Neural progenitor cell (in vitro differentiated cells): ENCODE results near the gene SAMD4B. TPM values are rescaled to one million over a fixed set of nuclear protein-coding genes. Genes with fewer than 3 reads are reported as not detected.

ENCODE experiments used
- DNase-seq: peaks from one replicate; pipeline ENCODE4 v3.0.0-alpha.2; 2016; ENCODE audit warnings: low spot score
- H2AFZ ChIP-seq: fragments of 200-600 bp; sonication (generic); replicated peaks from 2 replicates; pipeline ENCODE4 v1.6.1; 2016; ENCODE audit warnings: antibody characterized with exemption
- H3F3A ChIP-seq: fragments of 200-600 bp; sonication (generic); 2 replicates; pipeline ENCODE4 v1.6.1; 2016; ENCODE audit warnings: antibody characterized with exemption, low read depth
- H3K27ac ChIP-seq: fragments of 200-600 bp; sonication (generic); 2 replicates; pipeline ENCODE4 v1.5.1; 2016; ENCODE audit warnings: mild to moderate bottlenecking
- H3K27me3 ChIP-seq: fragments of 200-600 bp; sonication (generic); 2 replicates; pipeline ENCODE4 v1.6.1; 2016; ENCODE audit warnings: mild to moderate bottlenecking, moderate library complexity
- H3K36me3 ChIP-seq: fragments of 200-600 bp; sonication (generic); 2 replicates; pipeline ENCODE4 v1.5.1; 2016
- H3K4me1 ChIP-seq: fragments of 200-600 bp; sonication (generic); 2 replicates; pipeline ENCODE4 v1.6.1; 2016; ENCODE audit warnings: mixed run types
- H3K4me2 ChIP-seq: fragments of 200-600 bp; sonication (generic); 2 replicates; pipeline ENCODE4 v1.6.1; 2016
- H3K4me3 ChIP-seq: fragments of 200-600 bp; sonication (generic); 2 replicates; pipeline ENCODE4 v1.5.1; 2016
- H3K79me2 ChIP-seq: fragments of 200-600 bp; sonication (generic); 2 replicates; pipeline ENCODE4 v1.6.1; 2016; ENCODE audit warnings: low read depth
- H3K9ac ChIP-seq: fragments of 200-600 bp; sonication (generic); 2 replicates; pipeline ENCODE4 v1.6.1; 2016
- H3K9me3 ChIP-seq: fragments of 200-600 bp; sonication (generic); 2 replicates; pipeline ENCODE4 v1.5.1; 2016; ENCODE audit warnings: low read depth
- H4K20me1 ChIP-seq: fragments of 200-600 bp; sonication (generic); 2 replicates; pipeline ENCODE4 v1.6.1; 2016; ENCODE audit warnings: low read depth
- H3K27ac Mint-ChIP-seq: 3 replicates; pipeline ENCODE4 v1.8.0; 2021; ENCODE audit warnings: mixed read lengths
- H3K27me3 Mint-ChIP-seq: 2 replicates; pipeline ENCODE4 v1.8.0; 2022; ENCODE audit warnings: low read depth, mild to moderate bottlenecking, inconsistent platforms, moderate library complexity, mixed read lengths; ENCODE audit not compliant: insufficient read depth
- H3K36me3 Mint-ChIP-seq: 3 replicates; pipeline ENCODE4 v1.8.0; 2021; ENCODE audit warnings: mixed read lengths
- H3K4me1 Mint-ChIP-seq: 3 replicates; pipeline ENCODE4 v1.8.0; 2021; ENCODE audit warnings: mixed read lengths
- H3K4me3 Mint-ChIP-seq: 3 replicates; pipeline ENCODE4 v1.8.0; 2021; ENCODE audit warnings: mild to moderate bottlenecking, moderate library complexity, mixed read lengths
- H3K9me3 Mint-ChIP-seq: 3 replicates; pipeline ENCODE4 v1.8.0; 2020; ENCODE audit warnings: mixed read lengths
- EZH2 ChIP-seq: fragments of 200-600 bp; sonication (generic); IDR thresholded peaks from 2 replicates; pipeline ENCODE4 v1.6.1; 2017; ENCODE audit warnings: antibody characterized with exemption, mild to moderate bottlenecking, moderate library complexity
- EZH2phosphoT487 ChIP-seq: fragments of 200-600 bp; sonication (generic); IDR thresholded peaks from 2 replicates; pipeline ENCODE4 v1.6.1; 2017; ENCODE audit warnings: antibody characterized with exemption
- total RNA-seq: library from RNA; depleted of rRNA; stranded (reverse); fragments of >200 nt; gene quantifications from 2 replicates; pipeline ENCODE4 v1.2.3, GENCODE V29; 2015; ENCODE audit warnings: low replicate concordance
- TF ChIP-seq, protein P1 (sequence below): fragments of 200-600 bp; sonication (generic); IDR thresholded peaks from 2 replicates; pipeline ENCODE4 v1.5.1; 2017; ENCODE audit warnings: antibody characterized with exemption, mild to moderate bottlenecking

SAMD4B gene
- total RNA-seq, 1 donor from 2014 or later, result 32.8 TPM

DNA sequence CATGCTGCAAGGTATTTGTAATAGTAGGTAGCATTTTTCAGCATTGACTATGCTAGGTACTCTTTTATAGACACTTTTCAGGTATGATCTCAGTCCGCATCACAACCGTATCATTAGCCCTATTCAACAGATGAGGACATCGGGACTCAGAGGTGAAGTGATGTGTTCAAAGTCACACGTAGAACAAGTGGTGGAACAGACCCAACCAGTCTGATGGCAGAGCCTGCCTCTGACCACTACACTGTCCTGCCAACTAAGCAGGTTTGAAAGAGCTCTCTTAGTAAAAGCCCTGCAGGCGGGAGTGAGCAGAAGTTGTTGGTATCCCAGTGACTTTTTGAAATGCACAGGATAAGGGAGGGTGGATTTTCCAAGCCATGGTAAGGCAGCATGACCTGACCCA is 28.5 kb downstream of the SAMD4B start:
- Histone ChIP-seq H3F3A (no peaks in the 10 kb centered on the region), H3K9ac (no peak overlapping the region), H3K4me2 (no peak overlapping the region), H3K27ac (no peak overlapping the region), H2AFZ (no peak overlapping the region), H3K4me3 (no peak overlapping the region), H4K20me1 (peaks cover 30% of the 10 kb centered on the region), H3K27me3 (no peaks in the 10 kb centered on the region), H3K4me1 (no peaks in the 10 kb centered on the region), H3K9me3 (no peaks in the 10 kb centered on the region), H3K36me3 (no peaks in the 10 kb centered on the region), H3K79me2 (no peaks in the 10 kb centered on the region)
- H3K27ac Mint-ChIP-seq, result no peak overlapping the region
- peaks cover 32% of the 10 kb centered on the region for H3K36me3 Mint-ChIP-seq
- H3K27me3 Mint-ChIP-seq, result no peaks in the 10 kb centered on the region
- no peaks in the 10 kb centered on the region for H3K4me1 Mint-ChIP-seq
- no peaks in the 10 kb centered on the region for H3K9me3 Mint-ChIP-seq
- DNase-seq, result no peak
- no peak overlapping the region for H3K4me3 Mint-ChIP-seq
- TF ChIP-seq EZH2phosphoT487, result no peak
- TF ChIP-seq, protein P1, sequence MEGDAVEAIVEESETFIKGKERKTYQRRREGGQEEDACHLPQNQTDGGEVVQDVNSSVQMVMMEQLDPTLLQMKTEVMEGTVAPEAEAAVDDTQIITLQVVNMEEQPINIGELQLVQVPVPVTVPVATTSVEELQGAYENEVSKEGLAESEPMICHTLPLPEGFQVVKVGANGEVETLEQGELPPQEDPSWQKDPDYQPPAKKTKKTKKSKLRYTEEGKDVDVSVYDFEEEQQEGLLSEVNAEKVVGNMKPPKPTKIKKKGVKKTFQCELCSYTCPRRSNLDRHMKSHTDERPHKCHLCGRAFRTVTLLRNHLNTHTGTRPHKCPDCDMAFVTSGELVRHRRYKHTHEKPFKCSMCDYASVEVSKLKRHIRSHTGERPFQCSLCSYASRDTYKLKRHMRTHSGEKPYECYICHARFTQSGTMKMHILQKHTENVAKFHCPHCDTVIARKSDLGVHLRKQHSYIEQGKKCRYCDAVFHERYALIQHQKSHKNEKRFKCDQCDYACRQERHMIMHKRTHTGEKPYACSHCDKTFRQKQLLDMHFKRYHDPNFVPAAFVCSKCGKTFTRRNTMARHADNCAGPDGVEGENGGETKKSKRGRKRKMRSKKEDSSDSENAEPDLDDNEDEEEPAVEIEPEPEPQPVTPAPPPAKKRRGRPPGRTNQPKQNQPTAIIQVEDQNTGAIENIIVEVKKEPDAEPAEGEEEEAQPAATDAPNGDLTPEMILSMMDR, result no peak

- Histone ChIP-seq H3F3A (no peaks in the 10 kb centered on the region), H3K4me2 (no peak overlapping the region), H3K4me1 (no peaks in the 10 kb centered on the region), H3K9me3 (no peaks in the 10 kb centered on the region), H3K36me3 (no peaks in the 10 kb centered on the region), H4K20me1 (peaks cover 22% of the 10 kb centered on the region), H3K27ac (no peak overlapping the region), H3K9ac (no peak overlapping the region), H3K27me3 (no peaks in the 10 kb centered on the region), H3K79me2 (no peaks in the 10 kb centered on the region), H3K4me3 (no peak overlapping the region), H2AFZ (no peak overlapping the region)
- DNase-seq, result no peak
- H3K27ac Mint-ChIP-seq, result no peak overlapping the region
- no peaks in the 10 kb centered on the region for H3K9me3 Mint-ChIP-seq
- H3K4me1 Mint-ChIP-seq, result no peaks in the 10 kb centered on the region
- H3K36me3 Mint-ChIP-seq, result peaks cover 38% of the 10 kb centered on the region
- no peaks in the 10 kb centered on the region for H3K27me3 Mint-ChIP-seq
- no peak overlapping the region for H3K4me3 Mint-ChIP-seq
- TF ChIP-seq, protein P1, result no peak
- TF ChIP-seq EZH2, result no peak
- TF ChIP-seq EZH2phosphoT487, result no peak
Measured at GRCh38 chr19:39372047-39372802, 30.0 kb downstream of the SAMD4B start.

GRCh38 chr19:39372941-39373340 is 30.7 kb downstream of the SAMD4B start:
- H3F3A ChIP-seq, result no peaks in the 10 kb centered on the region
- peaks cover 22% of the 10 kb centered on the region for H4K20me1 ChIP-seq
- H3K4me3 ChIP-seq, result no peak overlapping the region
- H3K27me3 ChIP-seq, result no peaks in the 10 kb centered on the region
- H3K36me3 ChIP-seq, result no peaks in the 10 kb centered on the region
- TF ChIP-seq EZH2, result no peak
- TF ChIP-seq, protein P1, result no peak
- no peak for TF ChIP-seq EZH2phosphoT487
- H3K4me2 ChIP-seq, result no peak overlapping the region
- H3K79me2 ChIP-seq, result no peaks in the 10 kb centered on the region
- H3K9me3 ChIP-seq, result no peaks in the 10 kb centered on the region
- Mint-ChIP-seq H3K27me3 (no peaks in the 10 kb centered on the region), H3K36me3 (peaks cover 41% of the 10 kb centered on the region), H3K4me1 (no peaks in the 10 kb centered on the region), H3K9me3 (no peaks in the 10 kb centered on the region), H3K4me3 (no peak overlapping the region), H3K27ac (peak overlapping the region; percentile 11)
- no peak for DNase-seq
- no peak overlapping the region for H2AFZ ChIP-seq
- H3K9ac ChIP-seq, result no peak overlapping the region
- no peaks in the 10 kb centered on the region for H3K4me1 ChIP-seq
- no peak overlapping the region for H3K27ac ChIP-seq
